LoVo (cell line): ENCODE results near the gene STON2.
A peak's percentile ranks its signal among the peaks of the same experiment; 100 is the strongest.

ENCODE experiments used
- DNase-seq: peaks from one replicate; pipeline ENCODE4 v3.0.0-alpha.2; 2016; ENCODE audit warnings: low spot score

STON2 gene

GRCh38 chr14:81221579-81222102, 178.5 kb downstream of the STON2 start:
- no peak for DNase-seq

- DNase-seq: peak; percentile 93
Measured at GRCh38 chr14:81220830-81221578, 179.1 kb downstream of the STON2 start, which contains the start of gene GTF2A1. GTF2A1 (minus strand) TSS chr14:81220959; CDS start chr14:81220518, 441 bp downstream.

GRCh38 chr14:81220580-81220829, 179.6 kb downstream of the STON2 start:
- no peak for DNase-seq

GRCh38 chr14:81219759-81220579, 180.2 kb downstream of the STON2 start:
- peak; percentile 25 for DNase-seq

- DNase-seq: peak; percentile 94
Measured at GRCh38 chr14:81219210-81219758, 180.8 kb downstream of the STON2 start.

- DNase-seq: peak; percentile 5
Measured at GRCh38 chr14:81211844-81212243, 188.3 kb downstream of the STON2 start.
